Measurements from ENCODE around the gene CREB3L2. TPM values are rescaled to one million over a fixed set of nuclear protein-coding genes. Genes with fewer than 3 reads are reported as not detected.
A peak's percentile ranks its signal among the peaks of the same experiment; 100 is the strongest.

Gene CREB3L2
- total and polyA plus RNA-seq, 2 of the 13 experiments (the other 11 are each of a cell fraction or from before 2014, with no cell fraction given) = 22.1 to 41.1 TPM

DNA sequence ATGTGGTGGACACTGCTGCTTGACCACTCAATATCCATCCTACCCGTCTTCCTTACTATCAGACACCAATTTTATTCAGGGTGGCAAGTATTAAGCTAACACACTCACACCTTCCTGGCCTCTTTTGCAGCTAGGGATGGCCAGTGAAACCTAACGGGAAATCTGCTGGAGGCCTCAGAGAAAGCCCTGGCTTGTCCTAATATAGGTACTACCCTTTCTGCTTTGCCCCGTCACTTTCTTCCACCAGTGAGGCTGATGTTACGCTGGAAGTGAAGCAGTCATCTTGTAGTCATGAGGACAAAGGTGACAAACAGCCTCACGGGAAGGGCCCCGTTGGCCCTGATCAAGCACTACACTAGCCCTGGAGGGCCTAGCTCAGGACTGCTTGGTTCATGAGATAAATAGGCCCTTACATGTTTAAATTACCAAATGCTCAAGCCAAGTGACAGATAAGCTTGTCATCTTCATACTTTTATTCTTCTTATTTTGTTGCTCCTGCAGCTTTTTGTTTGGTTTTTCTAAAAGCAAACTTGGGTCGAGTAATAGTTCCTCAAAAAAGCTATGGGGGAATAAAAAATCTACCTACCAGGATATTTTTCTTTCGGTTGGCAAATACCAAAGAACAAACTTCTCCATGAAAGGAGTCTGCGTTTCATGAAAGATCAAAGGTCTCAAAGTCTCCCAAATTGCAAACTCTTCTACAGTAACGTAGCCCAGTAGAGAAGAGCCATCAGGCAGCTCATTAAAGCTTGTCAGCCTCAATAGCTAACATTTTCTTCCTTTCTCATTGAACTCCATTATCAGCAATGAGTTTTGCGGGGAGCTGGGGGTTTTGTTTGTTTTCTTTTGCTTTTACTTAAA lies 17.5 kb downstream of the CREB3L2 start (continued):
- peak; percentile 37; the same call in 1 of the 2 replicates for TF ChIP-seq RXRB (CRISPR knock-in tag; IDR thresholded peaks at IDR 0.05; ENCODE audit: borderline replicate concordance)
- TF ChIP-seq, protein P1, sequence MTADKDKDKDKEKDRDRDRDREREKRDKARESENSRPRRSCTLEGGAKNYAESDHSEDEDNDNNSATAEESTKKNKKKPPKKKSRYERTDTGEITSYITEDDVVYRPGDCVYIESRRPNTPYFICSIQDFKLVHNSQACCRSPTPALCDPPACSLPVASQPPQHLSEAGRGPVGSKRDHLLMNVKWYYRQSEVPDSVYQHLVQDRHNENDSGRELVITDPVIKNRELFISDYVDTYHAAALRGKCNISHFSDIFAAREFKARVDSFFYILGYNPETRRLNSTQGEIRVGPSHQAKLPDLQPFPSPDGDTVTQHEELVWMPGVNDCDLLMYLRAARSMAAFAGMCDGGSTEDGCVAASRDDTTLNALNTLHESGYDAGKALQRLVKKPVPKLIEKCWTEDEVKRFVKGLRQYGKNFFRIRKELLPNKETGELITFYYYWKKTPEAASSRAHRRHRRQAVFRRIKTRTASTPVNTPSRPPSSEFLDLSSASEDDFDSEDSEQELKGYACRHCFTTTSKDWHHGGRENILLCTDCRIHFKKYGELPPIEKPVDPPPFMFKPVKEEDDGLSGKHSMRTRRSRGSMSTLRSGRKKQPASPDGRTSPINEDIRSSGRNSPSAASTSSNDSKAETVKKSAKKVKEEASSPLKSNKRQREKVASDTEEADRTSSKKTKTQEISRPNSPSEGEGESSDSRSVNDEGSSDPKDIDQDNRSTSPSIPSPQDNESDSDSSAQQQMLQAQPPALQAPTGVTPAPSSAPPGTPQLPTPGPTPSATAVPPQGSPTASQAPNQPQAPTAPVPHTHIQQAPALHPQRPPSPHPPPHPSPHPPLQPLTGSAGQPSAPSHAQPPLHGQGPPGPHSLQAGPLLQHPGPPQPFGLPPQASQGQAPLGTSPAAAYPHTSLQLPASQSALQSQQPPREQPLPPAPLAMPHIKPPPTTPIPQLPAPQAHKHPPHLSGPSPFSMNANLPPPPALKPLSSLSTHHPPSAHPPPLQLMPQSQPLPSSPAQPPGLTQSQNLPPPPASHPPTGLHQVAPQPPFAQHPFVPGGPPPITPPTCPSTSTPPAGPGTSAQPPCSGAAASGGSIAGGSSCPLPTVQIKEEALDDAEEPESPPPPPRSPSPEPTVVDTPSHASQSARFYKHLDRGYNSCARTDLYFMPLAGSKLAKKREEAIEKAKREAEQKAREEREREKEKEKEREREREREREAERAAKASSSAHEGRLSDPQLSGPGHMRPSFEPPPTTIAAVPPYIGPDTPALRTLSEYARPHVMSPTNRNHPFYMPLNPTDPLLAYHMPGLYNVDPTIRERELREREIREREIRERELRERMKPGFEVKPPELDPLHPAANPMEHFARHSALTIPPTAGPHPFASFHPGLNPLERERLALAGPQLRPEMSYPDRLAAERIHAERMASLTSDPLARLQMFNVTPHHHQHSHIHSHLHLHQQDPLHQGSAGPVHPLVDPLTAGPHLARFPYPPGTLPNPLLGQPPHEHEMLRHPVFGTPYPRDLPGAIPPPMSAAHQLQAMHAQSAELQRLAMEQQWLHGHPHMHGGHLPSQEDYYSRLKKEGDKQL (CRISPR knock-in tag; IDR thresholded peaks at IDR 0.05; ENCODE audit: low read depth) = no peak
- TF ChIP-seq ZNF709 (CRISPR knock-in tag; IDR thresholded peaks at IDR 0.05) = no peak
- peak in 1 of 2 experiments; percentile 16; a peak in 1 of 4 replicates for TF ChIP-seq ATF4 (CRISPR knock-in tag; IDR thresholded peaks at IDR 0.05)
- TF ChIP-seq TBX3 (IDR thresholded peaks at IDR 0.05; ENCODE audit: borderline replicate concordance) = no peak
- no peak for TF ChIP-seq SRSF1 (optimal IDR thresholded peaks at IDR 0.05; ENCODE audit: low read depth, low read length)
- TF ChIP-seq ZNF83 (CRISPR knock-in tag; IDR thresholded peaks at IDR 0.05; ENCODE audit: borderline replicate concordance) = no peak
- TF ChIP-seq PHF8 (CRISPR knock-in tag; IDR thresholded peaks at IDR 0.05) = 0 out of 2 replicates have a peak, but pooled peaks have one; percentile 8
- no peak for TF ChIP-seq FOXO1 (CRISPR knock-in tag; IDR thresholded peaks at IDR 0.05)
- TF ChIP-seq AGO1 (IDR thresholded peaks at IDR 0.05; ENCODE audit: low read depth, low read length, poor library complexity, severe bottlenecking) = no peak
- no peak for TF ChIP-seq ZNF362 (CRISPR knock-in tag; IDR thresholded peaks at IDR 0.05; ENCODE audit: borderline replicate concordance)
- TF ChIP-seq BRF2 (CRISPR knock-in tag; IDR thresholded peaks at IDR 0.05) = no peak
- peak; percentile 12; the same call in 1 of the 2 replicates for TF ChIP-seq CREM (IDR thresholded peaks at IDR 0.05)
- no peak for TF ChIP-seq CREM (CRISPR knock-in tag; IDR thresholded peaks at IDR 0.05)
- no peak for TF ChIP-seq ZNF75D (CRISPR knock-in tag; IDR thresholded peaks at IDR 0.05; ENCODE audit: borderline replicate concordance)
- no peak for TF ChIP-seq TBP (CRISPR knock-in tag; IDR thresholded peaks at IDR 0.05)
- no peak for TF ChIP-seq HNRNPK (IDR thresholded peaks at IDR 0.05; ENCODE audit: low read depth, low read length, poor library complexity, severe bottlenecking)
